Measurements from ENCODE around the gene PRR13.
A peak's percentile ranks its signal among the peaks of the same experiment; 100 is the strongest.
"Not testable (repeated sequence)": the region's sequence is repeated elsewhere in the genome, so short reads cannot be mapped to it uniquely, and the experiment has no call there.

Gene PRR13

DNA sequence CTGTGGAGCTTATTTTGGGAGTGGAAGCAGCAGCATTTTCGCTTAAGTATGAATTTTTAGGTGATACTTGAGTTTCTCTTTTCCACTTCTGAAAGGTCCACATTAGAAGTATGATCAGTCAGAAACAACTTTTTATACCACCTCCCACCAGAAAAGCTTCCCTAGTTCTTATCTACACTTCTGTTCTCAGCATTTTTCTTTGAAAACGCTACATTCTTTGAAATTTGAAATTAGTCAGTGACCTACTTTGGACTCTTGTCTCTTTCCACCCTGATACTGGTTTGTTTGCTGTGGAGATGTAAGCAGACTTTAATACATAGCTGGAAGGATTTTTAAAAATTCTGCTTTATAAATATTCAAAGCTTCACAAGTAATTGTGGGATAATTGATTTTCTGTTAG lies 32.5 kb downstream of the PRR13 start:
- no peak for DNase-seq

DNA sequence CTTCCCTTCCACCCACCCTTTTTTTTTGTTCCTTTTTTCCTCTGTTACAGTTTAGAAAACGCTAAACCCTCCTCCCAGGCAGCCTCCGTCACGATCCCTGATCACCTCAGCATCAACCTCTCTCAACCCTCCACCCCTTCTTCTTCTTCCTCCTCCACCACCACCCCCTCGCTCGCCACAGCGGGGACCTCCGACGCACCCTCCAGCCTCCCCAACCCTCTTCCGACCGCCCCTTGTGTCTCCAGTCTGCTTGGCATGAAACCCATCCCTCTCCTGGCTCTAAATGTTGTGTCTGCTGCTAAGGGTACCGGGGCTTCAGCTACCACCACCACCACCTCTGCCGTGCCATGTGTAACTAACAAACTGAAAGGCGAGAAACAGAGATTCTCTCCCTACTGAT lies 33.3 kb downstream of the PRR13 start:
- no peak for DNase-seq

DNA sequence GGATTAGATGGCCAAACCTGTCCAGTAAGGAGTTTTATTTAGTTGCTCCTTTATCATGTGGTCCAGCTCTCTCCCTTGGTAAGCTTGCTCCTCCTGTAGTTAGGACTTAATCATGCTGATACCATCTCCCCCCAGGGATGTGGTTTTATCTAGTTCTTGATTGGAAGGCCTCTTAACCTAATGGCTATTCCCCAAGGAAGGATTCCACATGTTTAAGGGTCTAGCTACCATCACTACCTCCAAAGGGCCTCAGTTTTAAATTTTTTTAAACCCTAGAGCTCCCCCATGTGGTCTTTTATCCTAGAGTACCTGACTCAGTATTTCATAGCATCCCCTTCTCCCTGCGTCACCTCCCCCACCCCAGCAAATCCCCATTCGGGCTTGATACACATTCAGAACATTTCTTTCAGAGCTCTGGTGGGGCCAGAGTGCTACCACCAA lies 35.3 kb downstream of the PRR13 start:
- DNase-seq, result no peak

GRCh38 chr12:53478865-53479264 lies 37.3 kb downstream of the PRR13 start:
- no peak for DNase-seq

DNA sequence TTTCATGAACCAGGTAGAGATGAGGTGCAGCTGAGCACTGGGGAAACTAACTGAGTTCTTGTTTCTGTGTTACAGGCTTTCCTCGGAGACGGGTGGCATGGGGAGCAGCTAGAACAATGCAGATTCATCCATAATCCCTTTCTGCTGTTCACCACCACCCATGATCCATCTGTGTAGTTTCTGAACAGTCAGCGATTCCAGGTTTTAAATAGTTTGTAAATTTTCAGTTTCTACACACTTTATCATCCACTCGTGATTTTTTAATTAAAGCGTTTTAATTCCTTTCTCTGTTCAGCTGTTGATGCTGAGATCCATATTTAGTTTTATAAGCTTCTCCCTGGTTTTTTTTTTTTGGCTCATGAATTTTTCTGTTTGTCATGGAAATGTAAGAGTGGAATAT lies 37.8 kb downstream of the PRR13 start:
- DNase-seq, result no peak

DNA sequence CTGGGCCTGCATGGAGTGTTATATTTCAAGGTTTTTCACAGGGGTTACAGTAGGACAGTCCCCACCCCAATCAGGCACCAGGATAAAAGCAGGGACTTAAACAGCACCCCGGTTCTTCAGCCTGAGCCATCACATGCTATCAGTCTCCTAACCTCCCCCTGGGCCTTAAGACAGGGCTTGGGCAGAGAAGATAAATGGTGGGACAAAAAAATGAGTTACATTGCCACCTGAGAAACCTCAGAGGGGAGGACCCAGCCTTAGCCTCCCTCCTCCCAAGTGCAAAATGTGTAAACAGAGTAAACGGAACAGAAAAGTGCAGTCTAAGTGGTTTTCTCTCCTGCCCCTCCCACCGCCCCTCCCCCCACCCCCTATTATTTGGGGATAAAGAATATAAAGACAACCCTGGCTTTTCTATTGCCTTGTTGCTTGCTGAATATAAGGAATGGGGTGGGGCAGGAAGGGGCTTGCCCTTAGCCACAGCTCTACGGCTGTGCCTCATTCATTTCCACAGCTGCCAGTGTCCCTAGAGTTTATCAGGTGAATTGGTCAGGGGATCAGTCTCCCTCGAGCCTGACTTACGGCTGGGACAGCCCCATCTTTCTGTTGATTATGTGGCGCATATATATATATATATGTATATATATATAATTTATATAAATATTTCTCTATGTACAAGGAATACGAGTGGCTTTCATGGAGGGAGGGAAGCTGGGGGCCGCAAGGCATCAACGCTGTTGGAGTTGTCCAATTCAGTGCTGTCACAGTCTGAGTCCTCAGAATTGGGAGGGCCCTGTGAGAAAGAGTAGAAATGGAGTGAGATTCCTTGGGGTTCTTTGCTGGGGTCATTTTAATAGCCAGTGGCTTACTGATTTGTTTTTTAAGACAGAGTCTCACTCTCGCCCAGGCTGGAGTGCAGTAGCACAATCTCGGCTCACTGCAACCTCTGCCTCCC lies 39.2 kb downstream of the PRR13 start:
- no peak for DNase-seq

DNA sequence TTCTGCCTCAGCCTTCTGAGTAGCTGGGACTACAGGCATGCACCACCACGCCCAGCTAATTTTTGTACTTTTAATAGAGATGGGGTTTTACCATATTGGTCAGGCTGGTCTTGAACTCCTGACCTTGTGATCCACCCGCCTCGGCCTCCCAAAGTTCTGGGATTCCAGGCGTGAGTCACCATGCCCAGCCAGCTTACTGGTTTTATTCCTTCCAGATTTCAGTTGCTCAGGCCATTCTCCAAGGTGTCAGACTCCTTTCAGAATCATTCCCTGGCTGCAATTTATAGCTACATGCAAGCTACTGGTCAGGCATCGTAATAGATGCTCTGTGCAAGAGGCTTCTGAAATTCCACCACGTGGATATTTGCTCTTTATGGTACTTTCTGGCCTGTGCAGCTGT lies 39.9 kb downstream of the PRR13 start:
- not testable (repeated sequence) for DNase-seq

GRCh38 chr12:53481939-53482586 lies 40.5 kb downstream of the PRR13 start:
- DNase-seq, result no peak

GRCh38 chr12:53482626-53483168 lies 41.2 kb downstream of the PRR13 start:
- no peak for DNase-seq

GRCh38 chr12:53483225-53483978 lies 41.9 kb downstream of the PRR13 start:
- no peak for DNase-seq

- DNase-seq, result no peak
Measured at GRCh38 chr12:53483979-53484377, 42.4 kb downstream of the PRR13 start.

- no peak for DNase-seq
Measured at GRCh38 chr12:53484686-53485575, 43.4 kb downstream of the PRR13 start.

- no peak for DNase-seq
Measured at GRCh38 chr12:53485955-53486735, 44.6 kb downstream of the PRR13 start.

DNA sequence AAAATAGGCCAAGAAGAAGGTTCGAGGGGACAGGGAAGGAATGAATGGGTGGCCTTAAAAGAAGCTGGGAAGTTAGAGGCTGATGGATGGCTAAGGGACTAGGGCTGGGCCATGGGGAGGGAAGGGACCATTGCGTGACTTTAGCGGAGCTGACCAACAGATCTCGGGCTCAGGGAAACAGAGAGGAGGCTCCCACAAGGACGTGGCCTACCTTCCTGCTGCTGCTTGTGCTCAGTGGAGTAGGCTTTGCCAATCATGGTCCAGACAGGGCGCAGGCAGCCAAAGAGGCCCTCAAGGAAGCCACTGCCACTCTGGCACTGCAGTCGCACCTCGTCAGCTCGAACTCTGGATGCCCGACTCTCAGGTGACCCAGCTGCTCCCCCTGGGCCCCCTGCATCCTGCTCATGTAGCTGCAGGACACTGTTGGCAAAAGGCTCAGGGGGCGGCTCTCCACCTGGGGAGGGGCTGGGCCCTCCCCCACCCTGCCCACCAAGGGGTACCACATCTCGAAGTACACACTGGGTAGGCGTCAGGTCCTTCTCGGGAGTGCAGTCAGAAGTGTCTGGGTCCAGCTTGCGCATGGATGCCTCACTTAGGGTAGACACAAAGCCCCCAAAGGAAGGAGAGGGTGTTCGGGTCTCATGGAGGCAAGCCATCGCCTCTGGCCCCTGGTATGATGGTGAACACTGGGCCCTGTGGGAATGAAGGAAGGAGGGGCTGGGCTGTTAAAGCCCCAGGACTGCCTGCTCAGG lies 45.4 kb downstream of the PRR13 start:
- no peak for DNase-seq

- DNase-seq, result no peak
Measured at GRCh38 chr12:53489242-53489864, 47.8 kb downstream of the PRR13 start.

- DNase-seq, result no peak
Measured at GRCh38 chr12:53492188-53492587, 50.7 kb downstream of the PRR13 start.

DNA sequence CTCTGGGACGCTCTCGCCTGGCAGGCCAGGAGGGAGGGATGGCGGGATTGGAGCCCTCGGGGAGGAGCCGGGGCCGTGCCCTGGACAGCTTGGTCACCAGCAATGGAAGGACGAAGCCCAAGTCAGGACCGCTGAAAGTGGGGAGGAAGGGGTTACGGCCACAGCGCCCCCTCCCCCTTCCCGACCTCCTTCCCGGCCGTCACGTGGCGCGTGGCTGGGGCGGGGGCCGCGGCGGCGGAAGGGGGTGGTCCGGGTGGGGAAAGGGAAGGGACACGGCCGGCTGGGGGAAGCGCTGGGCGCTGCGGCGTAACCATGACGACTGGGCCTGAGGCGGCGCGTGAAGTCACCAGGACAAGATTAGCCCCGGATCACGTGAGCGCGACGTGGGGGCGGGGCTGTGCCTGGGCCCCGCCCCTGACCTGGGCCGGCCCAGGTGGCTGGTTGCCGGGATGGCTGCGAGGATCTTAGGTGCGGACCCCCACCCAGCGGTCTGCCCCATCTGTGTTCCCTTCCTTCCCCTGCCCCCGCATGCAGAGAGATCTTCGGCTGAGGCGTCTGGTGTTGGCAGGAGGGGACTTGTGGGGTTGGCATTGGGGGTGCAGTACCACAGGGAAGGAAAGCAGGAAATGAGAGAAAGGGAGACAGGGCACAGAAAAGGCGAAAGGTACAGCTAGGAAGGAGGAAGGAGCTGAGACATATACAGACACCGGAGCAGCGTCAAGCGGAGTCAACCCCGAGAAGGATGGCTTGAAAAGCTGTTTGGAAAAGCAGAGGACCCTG lies 51.5 kb downstream of the PRR13 start:
- DNase-seq, result peak; percentile 98

DNA sequence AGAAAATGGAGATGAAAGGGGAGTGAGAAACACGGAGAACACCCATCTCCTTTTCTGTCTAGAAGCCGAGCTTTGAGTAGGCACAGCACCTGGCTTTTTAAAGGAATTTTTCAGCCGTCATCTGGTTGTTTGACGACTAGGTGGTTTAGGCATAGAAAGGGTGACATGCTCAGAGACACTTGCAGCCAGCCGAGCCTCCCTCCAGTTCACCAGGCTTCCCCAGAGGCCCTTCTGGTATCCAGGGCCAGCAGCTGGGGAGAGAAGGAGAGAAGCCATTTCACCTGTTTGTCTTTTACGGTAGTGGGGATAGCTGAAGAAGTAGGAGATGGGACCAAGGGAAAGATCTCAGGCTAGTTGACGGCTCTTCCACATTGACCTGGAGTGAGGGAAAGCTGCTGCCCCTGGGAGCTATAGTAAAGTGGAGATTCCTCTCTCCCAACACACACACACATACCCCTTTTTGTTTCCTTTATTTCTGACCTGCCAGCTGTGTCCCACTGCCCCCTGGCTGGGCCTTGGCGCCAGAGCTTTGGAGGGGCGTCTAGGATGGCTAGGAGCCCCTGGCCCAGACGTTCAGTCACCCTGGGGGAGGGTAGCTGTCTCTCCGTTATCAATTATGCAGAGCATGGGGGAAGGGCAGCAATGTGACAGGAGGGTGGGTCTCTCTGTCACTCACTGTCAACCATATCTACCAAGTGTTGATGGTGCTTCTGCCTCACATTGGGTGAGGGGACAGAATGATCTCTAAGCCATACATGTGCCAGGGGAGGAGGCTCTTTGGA lies 52.3 kb downstream of the PRR13 start:
- DNase-seq, result no peak

Measured in femur (tissue), 1 donor.